GM12872 (cell line): ENCODE results near the gene BCL2L12.

Experiments used
- CTCF ChIP-seq: IDR thresholded peaks from 3 replicates; pipeline ENCODE4 v1.5.1; 2011; ENCODE audit warnings: low read depth, mild to moderate bottlenecking, low read length, moderate library complexity; ENCODE audit not compliant: insufficient read depth

The BCL2L12 gene

GRCh38 chr19:49651029-49651819 is 14.5 kb upstream of the BCL2L12 start:
- no peak for TF ChIP-seq CTCF

GRCh38 chr19:49651820-49652550 is 13.7 kb upstream of the BCL2L12 start:
- TF ChIP-seq CTCF = no peak

- no peak for TF ChIP-seq CTCF
Measured at GRCh38 chr19:49652551-49653465, 12.9 kb upstream of the BCL2L12 start.

GRCh38 chr19:49653466-49653806 is 12.3 kb upstream of the BCL2L12 start:
- no peak for TF ChIP-seq CTCF

- no peak for TF ChIP-seq CTCF
Measured at GRCh38 chr19:49654581-49654980, 11.2 kb upstream of the BCL2L12 start.

GRCh38 chr19:49655570-49656455 is 9.9 kb upstream of the BCL2L12 start:
- TF ChIP-seq CTCF = no peak
